Measurements from ENCODE around the gene SLC17A9.

Gene SLC17A9

DNA sequence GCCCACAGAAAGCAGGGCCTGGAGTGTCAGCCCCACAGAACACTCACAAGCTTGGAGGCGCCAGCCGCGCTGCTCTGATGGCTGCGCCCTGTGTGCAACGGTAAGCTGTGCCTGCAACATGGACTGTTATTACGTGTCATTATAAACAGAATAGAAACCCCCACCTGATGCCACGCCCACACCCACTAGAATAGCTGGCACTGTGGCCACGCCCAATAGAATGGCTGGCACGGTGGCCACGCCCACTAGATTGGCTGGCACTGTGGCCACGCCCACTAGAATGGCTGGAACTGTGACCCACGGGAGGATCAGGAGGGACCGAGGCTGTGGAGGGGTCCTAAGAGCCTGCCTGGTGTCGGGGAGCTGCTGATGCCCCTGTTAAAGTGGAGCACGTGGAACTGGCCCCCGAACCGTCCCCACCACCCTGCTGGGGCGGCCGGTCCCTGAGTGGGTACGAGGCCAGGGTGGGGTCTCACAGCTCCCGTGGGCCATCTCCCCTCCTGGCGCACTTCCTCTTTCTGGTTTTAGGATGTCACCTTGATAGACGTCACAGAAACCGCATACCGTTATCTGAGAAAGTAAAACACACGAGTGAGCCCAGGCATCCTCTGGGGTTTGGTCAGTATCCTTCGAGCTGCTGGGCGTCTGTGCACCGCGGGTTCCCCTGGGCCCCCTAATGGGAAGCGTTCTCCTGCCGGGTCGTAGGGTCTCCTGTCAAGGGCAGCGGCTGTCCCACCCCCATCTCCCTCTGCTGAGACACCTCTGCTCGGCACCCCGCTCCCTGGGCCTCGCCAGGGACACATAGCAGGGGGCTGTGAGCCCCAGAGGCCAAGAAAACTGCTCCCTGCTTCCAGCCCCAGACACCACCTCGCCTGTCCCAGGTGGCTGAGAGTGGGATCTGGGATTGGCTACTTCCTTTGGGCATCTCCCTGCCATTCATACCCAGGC is 25.4 kb downstream of the SLC17A9 start:
- TF ChIP-seq CTCF (conservative IDR thresholded peaks at IDR 0.05; ENCODE audit: low read depth, low read length) = no peak
- H3K4me3 ChIP-seq (ENCODE audit: low read depth, low read length) = no peak overlapping the region
- no peak for DNase-seq (ENCODE audit: low read depth)

- no peak overlapping the region for H3K4me3 ChIP-seq (ENCODE audit: low read depth, low read length)
- DNase-seq (ENCODE audit: low read depth) = no peak
- TF ChIP-seq CTCF (conservative IDR thresholded peaks at IDR 0.05; ENCODE audit: low read depth, low read length) = no peak
These were observed 26.0 kb downstream of the SLC17A9 start for GRCh38 chr20:62978561-62978943.

DNA sequence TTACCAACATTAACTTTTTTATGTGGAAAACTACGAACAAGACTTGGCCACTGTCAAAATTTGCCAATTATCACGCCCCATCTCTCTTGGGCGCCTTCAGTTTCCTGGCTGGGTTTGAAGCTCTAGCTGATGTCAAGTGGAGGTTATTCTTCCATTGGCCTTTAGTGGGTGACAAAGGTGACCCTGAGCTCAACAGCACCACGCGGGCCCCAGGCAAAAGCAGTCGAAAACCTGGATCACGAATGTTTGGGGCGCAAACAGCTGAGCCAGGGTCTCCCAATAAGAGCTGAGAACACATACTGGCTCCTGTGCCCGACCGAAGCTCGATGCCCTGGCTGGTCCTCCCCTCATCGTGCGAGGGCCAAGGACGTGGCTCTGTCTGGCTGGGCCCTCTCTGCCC is 26.8 kb downstream of the SLC17A9 start:
- TF ChIP-seq CTCF (conservative IDR thresholded peaks at IDR 0.05; ENCODE audit: low read depth, low read length) = no peak
- no peak overlapping the region for H3K4me3 ChIP-seq (ENCODE audit: low read depth, low read length)

DNA sequence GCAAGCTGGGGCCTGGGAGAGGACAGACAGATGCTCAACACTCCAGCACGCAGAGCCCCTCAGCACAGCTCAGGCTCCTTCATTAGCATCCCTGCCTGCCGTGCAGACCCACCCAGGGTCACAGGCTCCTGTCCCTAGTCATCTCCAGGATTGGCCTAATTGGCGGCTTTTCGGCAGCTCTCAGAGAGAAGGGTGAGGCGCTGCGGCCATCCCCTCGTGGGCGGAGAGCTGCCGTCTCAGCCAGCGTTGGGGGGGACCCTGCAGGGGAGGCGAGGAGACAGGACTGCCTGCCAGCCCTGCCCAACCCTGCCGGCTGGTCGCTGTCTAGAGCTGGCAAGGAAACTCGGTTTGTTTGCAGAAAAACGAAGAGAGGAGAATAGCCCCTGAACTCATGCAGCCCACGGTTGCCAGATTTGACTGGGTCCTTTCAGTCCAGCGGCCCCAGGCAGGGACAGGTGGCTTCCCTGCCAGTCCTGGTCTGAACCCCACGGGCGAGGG is 27.4 kb downstream of the SLC17A9 start:
- H3K4me3 ChIP-seq (ENCODE audit: low read depth, low read length) = no peak overlapping the region
- TF ChIP-seq CTCF (conservative IDR thresholded peaks at IDR 0.05; ENCODE audit: low read depth, low read length) = no peak
- DNase-seq (ENCODE audit: low read depth) = no peak

More for the DNA sequence above, 26.8 kb downstream of the SLC17A9 start:
- no peak for DNase-seq (ENCODE audit: low read depth)

GRCh38 chr20:62980380-62980960 is 28.0 kb downstream of the SLC17A9 start:
- TF ChIP-seq CTCF (conservative IDR thresholded peaks at IDR 0.05; ENCODE audit: low read depth, low read length) = no peak

DNA sequence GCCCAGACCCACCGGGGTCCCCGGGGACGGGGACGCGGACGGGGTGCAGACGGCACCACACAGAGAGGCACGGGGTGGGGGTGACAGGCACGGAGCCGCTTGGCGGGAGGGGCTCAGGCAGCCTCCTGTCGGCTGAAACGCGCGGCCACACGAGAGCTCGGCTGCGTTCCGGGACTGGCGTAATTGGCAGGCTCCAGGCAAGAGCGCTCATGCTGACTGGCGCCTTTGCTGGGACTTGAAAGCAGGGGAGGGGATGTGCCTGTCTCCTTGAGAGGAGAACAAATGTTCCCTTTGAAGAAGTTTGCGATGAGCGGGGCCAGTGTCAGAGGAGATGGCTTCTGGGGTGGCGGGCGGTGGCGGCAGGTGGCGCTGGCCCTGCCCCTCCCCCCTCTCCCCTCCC is 28.5 kb downstream of the SLC17A9 start:
- no peak for TF ChIP-seq CTCF (conservative IDR thresholded peaks at IDR 0.05; ENCODE audit: low read depth, low read length)
- DNase-seq (ENCODE audit: low read depth) = peak; percentile 10
- no peak overlapping the region for H3K4me3 ChIP-seq (ENCODE audit: low read depth, low read length)

More at GRCh38 chr20:62980380-62980960, 28.0 kb downstream of the SLC17A9 start:
- H3K4me3 ChIP-seq (ENCODE audit: low read depth, low read length) = no peak overlapping the region
- DNase-seq (ENCODE audit: low read depth) = no peak

All from choroid plexus epithelial cell (primary cell).